NCI-H446 (cell line): ENCODE measurements around the gene SDHC.
"Not testable (repeated sequence)": the region's sequence is repeated elsewhere in the genome, so short reads cannot be mapped to it uniquely, and the experiment has no call there.

Source experiments
- DNase-seq, 2 experiments: peaks; one replicate each; lab custom pipeline; 2025; lab: John Stamatoyannopoulos, UW

The SDHC gene

DNA sequence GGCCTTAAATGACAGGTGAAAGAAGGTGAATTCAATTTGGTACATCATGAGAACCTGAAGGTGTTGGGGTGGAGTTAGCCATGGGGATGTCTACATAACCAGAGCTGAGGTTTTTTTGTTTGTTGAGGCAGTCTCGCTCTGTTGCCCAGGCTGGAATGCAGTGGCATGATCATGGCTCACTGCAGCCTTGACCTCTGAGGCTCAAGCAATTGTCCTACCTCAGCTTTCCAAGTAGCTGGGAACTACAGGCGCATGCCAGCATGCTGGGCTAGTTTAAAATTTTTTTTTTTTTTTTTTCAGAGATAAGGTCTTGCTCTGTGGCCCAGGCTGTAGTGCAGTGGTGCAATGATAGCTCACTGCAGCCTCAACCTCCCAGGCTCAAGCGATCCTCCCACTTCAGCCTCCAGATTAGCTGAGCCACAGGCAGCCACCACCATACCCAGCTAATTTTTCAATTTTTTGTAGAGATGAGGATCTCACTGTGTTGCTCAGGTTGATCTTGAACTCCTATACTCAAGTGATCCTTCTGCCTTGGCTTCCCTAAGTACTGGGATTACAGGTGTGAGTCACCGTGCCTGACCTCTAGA, 2.5 kb upstream of the SDHC start:
- DNase-seq, result no peak

- DNase-seq, result no peak
Measured at GRCh38 chr1:161313554-161314200, 504 bp upstream of the SDHC start.

GRCh38 chr1:161315841-161316674, 1.9 kb downstream of the SDHC start:
- not testable (repeated sequence) for DNase-seq

GRCh38 chr1:161324020-161324419, 9.8 kb downstream of the SDHC start:
- DNase-seq, result no peak

GRCh38 chr1:161330346-161330745, 16.2 kb downstream of the SDHC start:
- DNase-seq, result no peak

- no peak for DNase-seq
Measured at GRCh38 chr1:161333166-161333565, 19.0 kb downstream of the SDHC start.

- DNase-seq, result no peak
Measured at GRCh38 chr1:161335796-161336195, 21.6 kb downstream of the SDHC start.

GRCh38 chr1:161342177-161342576, 28.0 kb downstream of the SDHC start:
- no peak for DNase-seq

DNA sequence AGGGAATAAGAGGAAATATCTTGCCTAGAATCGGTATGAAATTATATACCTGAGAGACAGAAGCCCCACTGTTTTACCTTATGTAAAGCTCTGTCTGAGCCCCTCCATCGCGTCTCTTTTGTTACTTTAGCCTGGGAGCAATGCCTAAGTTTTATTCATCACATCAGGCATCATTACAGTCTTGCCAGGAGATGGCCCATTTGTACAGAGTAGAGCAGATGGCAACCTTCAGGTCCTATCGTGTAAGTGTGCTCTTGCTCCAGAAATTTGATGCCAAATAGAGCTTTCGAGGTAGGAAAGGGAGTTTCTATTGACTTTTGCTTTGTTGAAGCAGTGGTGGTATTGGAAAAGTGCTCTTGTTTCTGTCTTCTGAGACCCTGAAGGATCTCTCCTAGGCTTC, 28.6 kb downstream of the SDHC start:
- peak in 1 of 2 experiments; percentile 61 for DNase-seq

- no peak for DNase-seq
Measured at GRCh38 chr1:161350671-161351070, 36.5 kb downstream of the SDHC start.

DNA sequence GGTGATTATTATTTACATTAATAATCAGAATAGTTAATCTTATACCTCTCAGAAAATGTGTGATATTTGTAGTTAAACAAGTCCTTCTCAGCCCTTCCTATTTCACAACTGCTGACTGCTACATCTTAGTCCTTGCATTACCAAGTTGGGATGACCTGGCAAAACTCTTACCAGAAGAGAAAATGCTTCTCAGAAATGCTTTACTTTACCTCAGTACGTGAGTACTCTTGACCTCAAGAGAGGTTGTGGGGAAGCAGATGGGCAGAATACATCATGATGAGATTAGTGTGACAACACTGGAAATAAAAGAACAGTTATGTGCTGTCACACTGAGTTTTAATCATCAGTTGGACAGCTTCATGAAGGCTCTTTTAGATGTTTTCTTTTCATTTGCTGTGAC, 37.3 kb downstream of the SDHC start:
- DNase-seq, result no peak

DNA sequence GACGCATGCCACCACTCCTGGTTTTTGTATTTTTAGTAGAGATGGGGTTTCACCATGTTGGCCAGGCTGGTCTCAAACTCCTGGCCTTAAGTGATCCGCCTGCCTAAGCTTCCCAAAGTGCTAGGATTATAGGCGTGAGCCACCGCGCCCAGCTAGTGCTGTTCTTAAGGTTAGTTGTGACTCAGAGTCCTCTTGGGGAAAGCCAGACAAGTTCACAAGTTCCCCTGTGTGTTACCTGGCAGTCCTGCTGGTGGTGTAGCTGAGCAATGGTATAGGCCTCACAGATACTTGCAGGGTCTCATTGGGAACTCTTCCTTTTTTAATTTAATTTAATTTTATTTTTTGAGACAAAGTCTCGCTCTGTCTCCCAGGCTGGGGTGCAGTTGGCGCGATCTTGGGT, 42.9 kb downstream of the SDHC start:
- DNase-seq, result no peak

DNA sequence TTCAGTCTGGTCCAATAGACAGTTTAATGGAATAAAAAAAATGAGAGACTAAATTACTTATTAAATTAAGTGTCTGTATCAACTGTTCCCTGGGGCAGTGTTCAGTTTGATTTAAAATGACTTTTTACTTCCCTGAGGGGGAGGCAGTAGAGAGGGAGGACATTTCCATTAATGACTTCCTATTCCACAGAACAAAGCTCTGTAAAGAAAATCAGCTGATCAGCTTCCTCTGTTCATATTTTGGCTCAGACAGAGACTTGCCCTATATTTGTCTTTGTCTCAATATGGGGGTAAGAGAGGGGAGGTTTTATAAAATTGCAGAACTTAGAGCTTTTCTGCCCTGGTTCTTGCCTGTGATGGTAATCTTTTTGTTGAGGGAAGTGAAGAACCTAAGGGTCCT, 45.1 kb downstream of the SDHC start:
- DNase-seq, result no peak

- DNase-seq, result no peak
Measured at GRCh38 chr1:161364332-161364731, 50.2 kb downstream of the SDHC start.

- DNase-seq, result no peak
Measured at GRCh38 chr1:161365207-161365606, 51.0 kb downstream of the SDHC start.

GRCh38 chr1:161367684-161368400, 53.7 kb downstream of the SDHC start, which contains the start of gene CFAP126:
Gene CFAP126, minus strand, starts transcription at chr1:161367876. Its CDS starts 8 bp downstream, at chr1:161367868.
- DNase-seq, result no peak

DNA sequence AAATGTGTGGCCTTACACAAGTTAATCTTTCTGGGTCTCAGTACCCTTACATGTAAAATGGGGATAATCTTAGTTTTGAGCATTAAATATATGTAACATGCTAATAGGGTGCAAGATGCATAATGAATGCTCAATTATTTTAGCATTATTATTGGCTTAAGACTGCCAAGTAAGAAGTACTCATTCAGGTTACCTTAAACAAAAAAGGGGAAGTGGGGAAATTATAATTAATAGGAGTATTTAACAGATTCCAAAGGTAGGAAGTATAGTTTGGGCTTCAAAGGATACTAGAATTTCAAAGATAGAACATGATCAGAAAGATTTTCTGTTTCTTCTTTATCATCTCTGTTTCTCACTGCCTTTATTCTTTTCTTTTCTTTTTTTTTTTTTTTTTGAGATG, 59.3 kb downstream of the SDHC start:
- DNase-seq, result no peak

- no peak for DNase-seq
Measured at GRCh38 chr1:161374373-161374772, 60.2 kb downstream of the SDHC start.

DNA sequence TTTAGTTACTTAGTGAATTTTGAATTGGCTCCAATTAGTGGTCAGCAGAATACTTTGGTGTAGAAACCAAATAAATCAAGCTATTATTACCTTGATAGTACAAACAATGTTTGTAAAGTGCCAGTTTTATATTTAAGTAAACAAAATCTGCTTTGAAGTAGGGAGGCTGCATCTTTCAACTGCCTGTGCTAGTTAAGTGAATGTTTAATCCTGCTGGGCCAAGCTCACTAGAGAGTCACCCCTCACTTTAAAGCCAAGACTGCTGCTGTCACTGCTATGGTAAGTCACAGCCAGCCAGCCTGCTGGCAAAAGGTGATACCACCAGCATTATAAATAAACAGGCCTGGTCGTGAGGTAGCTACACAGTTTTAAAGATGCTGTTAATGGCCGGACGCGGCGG, 63.8 kb downstream of the SDHC start:
- DNase-seq, result no peak

- no peak for DNase-seq
Measured at GRCh38 chr1:161379071-161379470, 64.9 kb downstream of the SDHC start.

DNA sequence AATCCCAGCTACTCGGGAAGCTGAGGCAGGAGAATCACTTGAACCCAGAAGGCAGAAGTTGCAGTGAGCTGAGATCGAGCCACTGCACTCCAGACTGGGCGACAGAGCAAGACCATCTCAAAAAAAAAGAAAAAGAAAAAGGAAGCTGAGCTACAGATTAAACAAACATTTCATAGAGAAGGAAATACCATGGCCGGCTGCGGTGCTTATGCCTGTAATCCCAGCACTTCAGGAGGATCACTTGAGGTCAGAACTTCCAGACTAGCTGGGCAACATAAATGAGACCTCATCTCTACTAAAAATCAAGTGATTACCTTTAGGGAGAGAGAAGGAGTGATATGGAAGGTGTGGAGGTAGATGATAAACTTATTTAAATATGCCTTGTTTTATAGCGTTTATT, 67.5 kb downstream of the SDHC start:
- no peak for DNase-seq

- peak; percentile 21 to 73 for DNase-seq
Measured at GRCh38 chr1:161382214-161383019, 68.2 kb downstream of the SDHC start.
